ENCODE measurements around the gene HOXC4.

Gene HOXC4

GRCh38 chr12:54053751-54054741 is at the start of gene HOXC4:
Gene HOXC4 (plus strand): TSS chr12:54053835. CDS start chr12:54053923, 88 bp downstream.
- DNase-seq = no peak

- DNase-seq = no peak
Observed at GRCh38 chr12:54004063-54004840, 49.4 kb upstream of the HOXC4 start.

- DNase-seq = no peak
Observed at GRCh38 chr12:54004841-54005530, 48.6 kb upstream of the HOXC4 start.

DNA sequence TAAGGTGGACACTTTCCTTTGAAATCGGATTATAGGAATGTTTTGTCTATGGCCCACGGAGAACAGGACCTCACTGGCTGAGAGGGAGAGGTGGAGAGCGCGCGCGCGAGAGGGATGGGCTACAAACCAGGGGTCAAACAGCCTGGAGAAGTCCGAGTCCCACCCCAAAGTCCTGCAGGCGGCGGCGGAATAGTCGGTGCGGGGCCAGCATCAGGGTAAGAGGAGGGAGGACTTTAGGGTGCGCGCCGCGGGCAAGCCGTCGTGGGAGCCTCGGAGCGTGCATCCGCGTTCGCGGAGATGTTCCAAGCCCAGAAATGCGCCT is 48.1 kb upstream of the HOXC4 start:
- DNase-seq = no peak

DNA sequence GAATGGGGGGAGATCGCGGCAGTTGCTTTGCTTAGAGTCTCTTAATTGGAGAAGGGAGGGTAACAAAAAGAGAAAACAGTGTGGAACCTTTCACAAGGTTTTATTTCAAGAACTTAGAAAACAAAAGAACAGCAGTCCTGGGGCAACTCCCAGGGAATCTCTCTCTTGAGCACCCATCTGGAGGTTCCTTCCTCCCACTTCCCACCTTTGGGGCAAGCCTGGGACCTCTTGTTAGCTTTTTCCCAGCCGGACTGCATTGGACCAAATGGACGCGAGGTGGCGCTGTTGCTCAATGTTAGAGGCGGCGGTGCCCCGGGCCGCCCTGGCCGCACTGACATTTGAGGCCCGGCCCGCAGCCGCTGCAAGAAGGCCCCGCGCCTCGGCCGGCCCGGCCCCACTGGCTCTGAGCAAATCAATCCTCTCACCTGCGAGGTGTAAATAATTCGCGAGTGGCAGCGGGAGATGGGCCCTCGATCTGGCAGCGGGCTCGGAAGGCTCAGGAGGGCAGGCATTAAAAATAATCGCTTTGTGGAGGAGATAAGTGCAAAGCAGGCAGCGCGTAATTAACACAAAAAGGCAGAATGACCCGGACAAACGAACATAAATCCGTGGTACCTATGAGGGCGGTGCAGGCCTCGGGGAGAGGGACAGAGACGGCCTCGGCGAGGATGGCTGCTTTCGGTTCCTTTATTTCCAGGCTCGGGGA is 47.6 kb upstream of the HOXC4 start:
- DNase-seq = peak in 1 of 2 experiments; percentile 25

- no peak for DNase-seq
Observed at GRCh38 chr12:54006559-54007220, 46.9 kb upstream of the HOXC4 start.

DNA sequence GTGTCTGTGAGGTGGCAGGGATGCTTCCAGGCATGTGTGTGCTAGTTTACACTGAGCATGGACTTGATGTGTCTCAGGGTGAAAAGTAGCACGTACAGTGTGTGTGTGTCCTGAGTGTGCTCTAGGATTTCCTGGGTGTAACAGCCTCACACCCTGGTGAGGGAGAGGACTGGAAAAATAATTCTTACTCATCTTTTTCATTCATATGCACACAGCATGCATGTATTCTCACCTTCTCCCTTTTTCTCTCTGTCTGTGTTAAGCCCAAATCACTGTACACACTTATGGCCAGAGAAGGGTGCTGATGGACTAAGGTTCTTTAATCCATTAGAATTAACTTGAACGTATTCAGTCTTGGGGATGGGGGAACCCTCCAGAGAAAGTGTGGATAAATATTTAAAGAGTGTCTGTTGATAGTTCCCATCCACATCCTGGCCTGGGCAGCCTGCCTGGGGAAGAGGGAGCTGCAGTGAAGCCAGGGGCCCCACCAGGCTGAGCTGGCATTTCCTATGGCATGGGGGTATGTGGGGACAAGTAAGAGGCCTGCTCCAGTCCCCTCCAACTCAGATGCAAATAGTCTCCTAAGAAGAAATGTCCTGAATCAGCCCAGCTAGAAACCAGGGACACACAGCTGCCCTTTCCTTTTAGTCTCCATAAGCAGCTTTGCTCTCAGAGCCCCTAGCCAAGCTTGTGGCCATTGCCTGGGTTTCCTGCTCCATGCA is 45.9 kb upstream of the HOXC4 start:
- DNase-seq = no peak

- DNase-seq = no peak
Observed at GRCh38 chr12:54008260-54008552, 45.4 kb upstream of the HOXC4 start.

DNA sequence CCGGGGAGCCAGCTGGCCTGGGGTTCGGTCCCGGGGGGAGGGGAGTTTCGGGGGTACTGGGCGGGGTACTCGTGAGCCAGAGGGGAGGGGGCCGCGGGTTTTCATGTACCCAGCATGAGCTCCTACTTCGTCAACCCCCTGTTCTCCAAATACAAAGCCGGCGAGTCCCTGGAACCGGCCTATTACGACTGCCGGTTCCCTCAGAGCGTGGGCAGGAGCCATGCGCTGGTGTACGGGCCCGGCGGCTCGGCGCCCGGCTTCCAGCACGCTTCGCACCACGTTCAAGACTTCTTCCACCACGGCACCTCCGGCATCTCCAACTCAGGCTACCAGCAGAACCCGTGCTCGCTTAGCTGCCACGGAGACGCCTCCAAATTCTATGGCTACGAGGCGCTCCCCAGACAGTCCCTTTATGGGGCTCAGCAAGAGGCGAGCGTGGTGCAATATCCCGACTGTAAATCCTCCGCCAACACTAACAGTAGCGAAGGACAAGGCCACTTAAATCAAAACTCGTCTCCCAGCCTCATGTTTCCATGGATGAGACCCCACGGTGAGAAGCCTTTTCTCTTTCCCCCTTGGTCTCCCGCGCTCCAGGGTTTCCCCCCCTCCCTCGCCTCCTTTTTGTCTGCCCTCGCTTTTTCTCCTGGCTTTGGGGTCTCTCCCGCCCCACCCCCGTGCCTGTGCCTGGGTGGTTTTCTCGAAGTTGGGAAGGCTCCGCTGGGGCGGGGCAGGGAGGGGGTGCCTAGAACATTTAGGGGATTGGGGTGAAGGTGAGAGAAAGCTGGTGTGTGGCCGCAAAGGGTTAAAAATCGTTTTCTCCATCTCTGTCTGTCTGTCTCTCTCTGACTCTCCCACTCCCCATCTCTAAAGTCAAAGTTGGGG is 44.2 kb upstream of the HOXC4 start:
- no peak for DNase-seq

DNA sequence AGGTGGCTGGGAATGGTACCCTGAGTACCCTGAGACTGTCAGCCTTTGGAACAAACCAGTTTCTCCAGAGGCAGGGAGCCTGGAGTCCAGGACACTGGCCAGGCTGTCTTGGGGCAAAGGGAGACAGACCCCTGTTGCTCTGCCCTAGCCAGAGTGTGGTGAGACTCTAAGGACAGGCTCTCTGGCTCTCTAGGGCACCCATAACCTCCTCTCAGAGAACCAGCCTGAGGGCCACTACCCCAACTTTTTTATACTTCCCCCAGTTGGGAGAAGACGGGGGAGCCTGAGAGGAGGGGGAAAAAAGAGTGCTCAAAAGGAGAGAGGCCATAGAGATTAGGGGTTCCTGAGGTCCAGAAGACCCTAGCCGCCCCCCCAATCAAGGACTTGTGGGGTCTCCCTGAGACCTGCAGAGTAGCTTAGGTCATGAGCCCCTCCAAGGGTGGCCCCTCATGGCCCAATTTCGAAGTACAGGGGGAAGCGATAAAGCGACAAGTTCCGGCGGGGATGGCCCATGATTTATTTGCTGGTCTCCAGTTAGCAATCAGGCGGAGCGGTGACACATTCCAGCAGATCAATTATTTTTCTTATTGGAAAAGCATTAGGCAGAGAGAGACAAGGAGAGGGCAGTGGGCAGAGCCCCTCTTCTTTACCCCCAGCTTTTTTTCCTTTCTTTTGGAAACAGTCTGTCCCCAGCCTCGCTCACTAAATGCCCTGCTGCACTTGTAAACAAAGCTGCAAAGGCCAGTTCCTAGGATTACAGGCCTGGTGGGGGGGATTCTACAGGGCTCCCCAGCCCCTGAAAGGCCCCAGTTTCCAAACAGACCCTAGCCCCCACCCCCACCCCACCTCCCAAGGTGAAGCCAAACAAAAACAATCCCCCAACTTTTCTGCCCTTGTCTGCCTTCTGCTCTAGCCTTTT is 43.3 kb upstream of the HOXC4 start:
- no peak for DNase-seq

- no peak for DNase-seq
Observed at GRCh38 chr12:54010972-54011664, 42.5 kb upstream of the HOXC4 start.

DNA sequence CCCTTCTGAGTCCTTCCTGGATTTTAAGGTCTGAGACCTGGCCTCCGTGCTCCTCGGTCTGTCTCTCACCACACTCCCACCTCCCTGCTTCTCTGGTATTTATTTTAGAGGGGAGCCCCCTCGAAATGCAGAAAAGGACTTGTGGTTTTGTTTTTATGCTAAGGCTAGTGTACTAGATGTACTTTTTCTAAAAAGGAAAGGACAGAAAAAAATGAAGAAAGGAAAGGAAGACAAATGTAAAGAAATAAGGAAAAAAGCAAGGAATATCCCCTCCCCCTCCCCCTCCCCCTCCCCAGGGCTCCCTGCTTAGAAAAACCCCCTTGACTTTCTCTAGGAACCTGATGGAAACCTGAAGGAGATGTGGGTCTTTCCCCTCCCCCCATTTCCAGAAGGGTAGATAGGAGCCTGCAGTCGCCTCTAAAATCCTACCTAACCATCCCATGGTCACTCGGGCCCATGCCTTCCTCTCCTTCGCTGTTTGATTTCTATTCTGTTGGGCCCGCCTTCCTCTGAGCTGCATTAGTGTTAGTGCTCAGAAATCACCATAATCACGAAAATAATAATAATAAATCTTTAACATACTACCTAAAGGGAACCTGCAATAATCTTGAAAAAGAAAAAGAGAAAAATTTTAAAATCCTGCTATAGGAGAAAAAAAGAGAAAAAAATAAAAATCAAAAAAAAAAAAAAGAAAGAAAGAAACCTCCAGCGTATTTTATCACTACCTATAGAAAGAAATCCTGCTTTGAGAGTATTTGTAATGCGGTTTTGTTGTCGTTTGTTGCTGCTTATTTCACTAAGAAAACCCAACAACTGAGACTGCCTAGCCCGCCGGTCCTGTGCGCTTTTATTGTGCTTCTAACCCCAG is 41.7 kb upstream of the HOXC4 start:
- no peak for DNase-seq

- DNase-seq = no peak
Observed at GRCh38 chr12:54012631-54013409, 40.8 kb upstream of the HOXC4 start.

DNA sequence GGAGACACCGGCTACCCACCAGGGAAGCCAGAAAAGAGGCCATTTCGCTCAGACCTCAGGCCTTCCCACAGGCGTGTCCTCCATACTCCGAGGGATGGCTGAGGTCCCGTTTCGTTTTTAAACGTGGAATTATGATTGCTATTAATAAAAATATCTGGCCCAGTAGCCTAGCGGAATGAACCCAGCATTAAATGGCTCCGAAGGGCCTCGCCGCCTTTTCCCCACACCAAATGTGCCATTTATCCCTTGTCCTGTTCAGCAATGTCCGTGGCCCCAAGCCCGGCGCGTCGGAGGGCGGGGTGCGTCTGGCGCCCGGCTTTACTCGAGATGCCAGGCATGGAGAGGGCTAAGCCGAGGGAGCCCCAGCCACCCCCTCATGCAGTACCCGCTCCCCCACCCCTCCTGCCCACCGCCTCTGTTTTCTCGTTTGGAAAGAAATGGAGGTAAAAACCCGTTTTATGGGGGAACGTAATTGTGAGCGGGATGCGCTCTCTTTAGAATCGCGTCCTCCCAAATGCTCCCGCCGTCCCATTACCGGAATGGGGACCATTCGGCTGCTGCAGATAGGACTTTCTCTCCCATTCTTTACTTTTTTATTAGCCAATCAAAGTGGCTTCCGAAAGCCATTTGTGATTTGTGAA is 39.1 kb upstream of the HOXC4 start:
- DNase-seq = no peak

GRCh38 chr12:54015018-54015931 is 38.4 kb upstream of the HOXC4 start:
- no peak for DNase-seq

All from cerebellar nuclear complex (tissue), 1 donor.